ENCODE measurements around the gene C12orf60.

Gene C12orf60

GRCh38 chr12:14768823-14769405 lies 34.6 kb upstream of the C12orf60 start:
- ChIA-PET POLR2A (interaction anchor here (0.5 to 2.6 kb wide), 6 partner anchors 190 to 1829 kb away, joined by 3 to 8 read pairs (median 5); partner anchors contain the start of gene ATF7IP), CTCF (interaction anchor here (0.8 to 3.5 kb wide), 17 partner anchors 10 to 791 kb away, joined by 3 to 14 read pairs (median 4); partner anchors contain the start of gene RERG)
- DNase-seq (ENCODE audit: extremely low spot score) = peak; percentile 18
- TF ChIP-seq CTCF (IDR thresholded peaks at IDR 0.05; ENCODE audit: control extremely low read depth, extremely low read depth, low read depth, missing control alignments) = no peak

GRCh38 chr12:14769466-14769968 lies 34.0 kb upstream of the C12orf60 start:
- ChIA-PET POLR2A (interaction anchor here (0.5 to 2.6 kb wide), 6 partner anchors 34 to 1129 kb away, joined by 3 to 12 read pairs (median 5); partner anchors contain the start of genes ATF7IP, C12orf60 and WBP11), CTCF (interaction anchor here (0.8 to 3.5 kb wide), 23 partner anchors 11 to 790 kb away, joined by 3 to 14 read pairs (median 4); partner anchors contain the start of gene RERG)
- DNase-seq (ENCODE audit: extremely low spot score) = peak; percentile 22
- peak; percentile 39 for TF ChIP-seq CTCF (IDR thresholded peaks at IDR 0.05; ENCODE audit: control extremely low read depth, extremely low read depth, low read depth, missing control alignments)

- CTCF ChIA-PET = interaction anchor here (0.7 to 3.5 kb wide), 19 partner anchors 11 to 789 kb away, joined by 3 to 14 read pairs (median 5); partner anchors contain the start of gene RERG
- peak; percentile 74 for DNase-seq (ENCODE audit: extremely low spot score)
- POLR2A ChIA-PET = interaction anchor here (0.5 to 2.6 kb wide), 6 partner anchors 14 to 405 kb away, joined by 3 to 12 read pairs (median 4); partner anchors contain the start of genes ATF7IP, C12orf60 and WBP11
- TF ChIP-seq CTCF (IDR thresholded peaks at IDR 0.05; ENCODE audit: control extremely low read depth, extremely low read depth, low read depth, missing control alignments) = peak; percentile 88
Observed at GRCh38 chr12:14769969-14770495, 33.4 kb upstream of the C12orf60 start.

- ChIA-PET POLR2A (interaction anchor here (0.5 to 2.6 kb wide), 13 partner anchors 10 to 916 kb away, joined by 3 to 13 read pairs (median 3); partner anchors contain the start of genes ATF7IP, C12orf60 and WBP11), CTCF (interaction anchor here (0.7 to 3.5 kb wide), 21 partner anchors 11 to 789 kb away, joined by 3 to 14 read pairs (median 4); partner anchors contain the start of gene RERG)
- no peak for TF ChIP-seq CTCF (IDR thresholded peaks at IDR 0.05; ENCODE audit: control extremely low read depth, extremely low read depth, low read depth, missing control alignments)
- peak; percentile 77 for DNase-seq (ENCODE audit: extremely low spot score)
Observed at GRCh38 chr12:14770496-14771461, 32.7 kb upstream of the C12orf60 start.

- DNase-seq (ENCODE audit: extremely low spot score) = peak; percentile 33
- ChIA-PET POLR2A (interaction anchor here (0.6 to 2.6 kb wide), 9 partner anchors 10 to 917 kb away, joined by 3 to 13 read pairs (median 4); partner anchors contain the start of genes C12orf60 and WBP11), CTCF (interaction anchor here (0.9 to 3.5 kb wide), 6 partner anchors 10 to 534 kb away, joined by 3 to 14 read pairs (median 4); no protein-coding TSS in a partner anchor)
- TF ChIP-seq CTCF (IDR thresholded peaks at IDR 0.05; ENCODE audit: control extremely low read depth, extremely low read depth, low read depth, missing control alignments) = no peak
Observed at GRCh38 chr12:14771651-14772137, 31.8 kb upstream of the C12orf60 start.
